ENCODE results near the gene TRIP4.
"Not testable (repeated sequence)": the region's sequence is repeated elsewhere in the genome, so short reads cannot be mapped to it uniquely, and the experiment has no call there.

Gene TRIP4

GRCh38 chr15:64387562-64388168, at the start of gene TRIP4:
TSS of gene TRIP4 (plus strand) at chr15:64387836. CDS start at chr15:64387864, 28 bp downstream.
- DNase-seq: peak; percentile 87

GRCh38 chr15:64340355-64340754, 47.3 kb upstream of the TRIP4 start:
- no peak for DNase-seq

- no peak for DNase-seq
Measured at GRCh38 chr15:64341961-64342360, 45.7 kb upstream of the TRIP4 start.

GRCh38 chr15:64343222-64343621, 44.4 kb upstream of the TRIP4 start:
- DNase-seq: no peak

- DNase-seq: no peak
Measured at GRCh38 chr15:64343841-64344240, 43.8 kb upstream of the TRIP4 start.

- no peak for DNase-seq
Measured at GRCh38 chr15:64344651-64345294, 42.9 kb upstream of the TRIP4 start.

- DNase-seq: not testable (repeated sequence)
Measured at GRCh38 chr15:64346242-64346641, 41.4 kb upstream of the TRIP4 start.

GRCh38 chr15:64348455-64348854, 39.2 kb upstream of the TRIP4 start:
- DNase-seq: no peak

- DNase-seq: no peak
Measured at GRCh38 chr15:64349375-64349774, 38.3 kb upstream of the TRIP4 start.

- DNase-seq: no peak
Measured at GRCh38 chr15:64351265-64351664, 36.4 kb upstream of the TRIP4 start.

- DNase-seq: no peak
Measured at GRCh38 chr15:64354688-64355344, 32.8 kb upstream of the TRIP4 start.

GRCh38 chr15:64355348-64355943, 32.2 kb upstream of the TRIP4 start:
- no peak for DNase-seq

GRCh38 chr15:64355944-64356709, 31.5 kb upstream of the TRIP4 start, which contains the start of gene CSNK1G1:
TSS of gene CSNK1G1 (minus strand) at chr15:64356173. CDS start at chr15:64300499, 55,674 bp downstream.
- DNase-seq: peak; percentile 87

- DNase-seq: no peak
Measured at GRCh38 chr15:64356710-64357040, 31.0 kb upstream of the TRIP4 start.

GRCh38 chr15:64361259-64361658, 26.4 kb upstream of the TRIP4 start:
- DNase-seq: no peak

- no peak for DNase-seq
Measured at GRCh38 chr15:64369078-64369607, 18.5 kb upstream of the TRIP4 start.

GRCh38 chr15:64371383-64371782, 16.3 kb upstream of the TRIP4 start:
- DNase-seq: not testable (repeated sequence)

- DNase-seq: no peak
Measured at GRCh38 chr15:64373360-64373759, 14.3 kb upstream of the TRIP4 start.

- no peak for DNase-seq
Measured at GRCh38 chr15:64379216-64379960, 8.2 kb upstream of the TRIP4 start.

GRCh38 chr15:64380130-64380870, 7.3 kb upstream of the TRIP4 start:
- DNase-seq: not testable (repeated sequence)
